HG02885 (cell line): ENCODE results near the gene GMPS.
A peak's percentile ranks its signal among the peaks of the same experiment; 100 is the strongest.
"Not testable (repeated sequence)": the region's sequence is repeated elsewhere in the genome, so short reads cannot be mapped to it uniquely, and the experiment has no call there.

Source experiments
- ATAC-seq: cut with Tn5 transposase; IDR thresholded peaks from one replicate; pipeline ENCODE4 v1.9.1; 2021; ENCODE audit warnings: mild to moderate bottlenecking; ENCODE audit not compliant: unreplicated experiment, poor library complexity

The GMPS gene

DNA sequence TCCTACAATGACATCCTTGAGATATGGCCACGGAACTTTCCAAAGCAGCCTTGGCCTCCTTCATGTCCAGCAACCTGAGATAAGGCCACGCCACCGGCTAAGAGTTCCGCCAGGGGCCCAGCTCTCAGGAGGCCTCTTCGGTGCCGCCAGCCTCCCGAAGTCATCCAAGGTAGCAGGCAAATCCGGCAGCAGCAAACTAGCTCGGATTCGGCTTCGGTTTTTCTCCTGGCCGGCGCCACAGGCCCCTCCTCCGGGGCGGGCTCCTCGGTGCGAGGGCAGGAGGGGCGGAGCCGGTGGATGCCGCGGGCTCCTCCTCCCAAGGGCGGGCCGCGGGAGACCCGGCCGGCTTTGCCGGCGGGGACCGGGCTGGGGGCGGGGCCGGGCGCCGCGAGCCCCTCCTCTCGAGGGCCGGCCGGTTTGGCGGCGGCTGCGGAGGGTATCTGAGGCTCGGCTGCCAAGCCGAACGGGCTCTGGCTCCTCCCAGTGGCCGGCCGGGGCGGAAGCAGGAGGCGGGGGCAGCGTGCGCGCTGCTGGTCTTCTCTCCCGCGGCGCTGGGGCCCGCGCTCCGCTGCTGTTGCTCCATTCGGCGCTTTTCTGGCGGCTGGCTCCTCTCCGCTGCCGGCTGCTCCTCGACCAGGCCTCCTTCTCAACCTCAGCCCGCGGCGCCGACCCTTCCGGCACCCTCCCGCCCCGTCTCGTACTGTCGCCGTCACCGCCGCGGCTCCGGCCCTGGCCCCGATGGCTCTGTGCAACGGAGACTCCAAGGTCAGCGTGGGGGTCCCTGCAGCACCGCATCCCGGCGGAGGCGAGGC is at the start of gene GMPS:
TSS of gene GMPS (plus strand) at position 518 of the 812 bp plus-strand sequence. CDS start at position 739, 221 bp downstream.
- peak; percentile 89 for ATAC-seq

DNA sequence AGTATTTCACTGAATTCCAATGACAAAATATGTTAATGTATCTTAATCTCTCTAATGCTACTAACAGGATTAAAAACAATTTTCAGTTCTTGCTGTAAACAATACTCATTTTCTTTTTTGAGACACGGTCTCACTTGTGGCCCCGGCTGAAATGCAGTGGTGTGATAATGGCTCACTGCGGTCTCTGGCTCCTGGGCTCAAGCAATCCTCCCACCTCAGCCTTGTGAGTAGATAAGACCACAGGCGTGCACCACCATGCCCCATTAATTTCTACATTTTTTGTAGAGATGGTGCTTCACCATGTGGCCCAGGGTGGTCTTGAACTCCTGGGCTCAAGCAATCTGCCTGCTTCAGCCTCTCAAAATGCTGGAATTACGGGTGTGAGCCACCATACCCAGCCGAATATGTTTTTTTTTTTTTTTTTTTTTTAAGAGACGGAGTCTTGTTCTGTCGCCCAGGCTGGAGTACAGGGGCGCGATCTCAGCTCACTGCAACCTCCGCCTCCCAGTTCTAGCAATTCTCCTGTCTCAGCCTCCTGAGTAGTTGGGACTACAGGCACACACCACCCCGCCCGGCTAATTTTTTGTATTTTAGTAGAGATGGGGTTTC is 41.9 kb upstream of the GMPS start:
- ATAC-seq: not testable (repeated sequence)

- ATAC-seq: no peak
These were observed 34.9 kb upstream of the GMPS start for GRCh38 chr3:155835341-155836071.

- ATAC-seq: no peak
These were observed 26.9 kb upstream of the GMPS start for GRCh38 chr3:155843569-155843968.

GRCh38 chr3:155846119-155846518 is 24.3 kb upstream of the GMPS start:
- ATAC-seq: peak; percentile 71

DNA sequence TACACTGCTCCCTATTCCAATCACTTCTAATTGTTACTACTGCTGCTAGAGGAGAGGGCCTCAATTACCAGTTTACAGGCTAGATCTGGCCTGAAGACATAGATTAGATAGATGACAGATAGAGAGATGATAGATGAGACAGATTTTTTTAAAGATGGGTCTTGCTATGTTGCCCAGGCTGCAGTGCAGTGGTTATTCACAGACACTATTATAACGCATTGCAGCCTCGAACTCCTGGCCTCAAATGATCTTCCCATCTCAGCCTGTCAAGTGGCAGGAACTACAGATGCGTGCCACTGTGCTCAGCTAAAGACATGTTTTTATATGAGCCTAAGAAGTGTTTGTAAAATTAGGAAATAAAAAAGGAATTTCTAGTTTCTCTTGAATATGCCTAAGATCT is 22.5 kb upstream of the GMPS start:
- no peak for ATAC-seq

GRCh38 chr3:155849404-155849803 is 21.0 kb upstream of the GMPS start:
- ATAC-seq: not testable (repeated sequence)

DNA sequence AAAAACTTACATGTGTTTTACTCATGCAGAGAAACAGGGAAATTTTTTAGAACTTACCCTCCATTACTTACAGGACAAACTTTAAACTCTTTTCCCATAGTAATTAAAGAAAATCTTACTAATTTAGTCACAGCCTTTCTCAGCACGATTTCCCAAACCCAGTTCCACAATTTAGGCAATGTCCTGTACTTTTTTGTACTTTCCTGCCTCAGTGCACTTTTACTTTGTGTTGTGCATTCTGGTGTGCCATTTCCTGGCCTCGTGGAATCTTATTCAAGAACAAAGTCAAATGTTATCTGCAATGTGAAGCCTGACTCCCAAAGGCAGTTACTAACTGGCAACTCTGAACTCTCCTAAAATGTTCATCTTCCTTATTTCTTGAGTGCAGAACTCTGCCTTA is 18.1 kb upstream of the GMPS start:
- ATAC-seq: no peak

GRCh38 chr3:155853214-155854140 is 17.0 kb upstream of the GMPS start:
- peak; percentile 6 for ATAC-seq

DNA sequence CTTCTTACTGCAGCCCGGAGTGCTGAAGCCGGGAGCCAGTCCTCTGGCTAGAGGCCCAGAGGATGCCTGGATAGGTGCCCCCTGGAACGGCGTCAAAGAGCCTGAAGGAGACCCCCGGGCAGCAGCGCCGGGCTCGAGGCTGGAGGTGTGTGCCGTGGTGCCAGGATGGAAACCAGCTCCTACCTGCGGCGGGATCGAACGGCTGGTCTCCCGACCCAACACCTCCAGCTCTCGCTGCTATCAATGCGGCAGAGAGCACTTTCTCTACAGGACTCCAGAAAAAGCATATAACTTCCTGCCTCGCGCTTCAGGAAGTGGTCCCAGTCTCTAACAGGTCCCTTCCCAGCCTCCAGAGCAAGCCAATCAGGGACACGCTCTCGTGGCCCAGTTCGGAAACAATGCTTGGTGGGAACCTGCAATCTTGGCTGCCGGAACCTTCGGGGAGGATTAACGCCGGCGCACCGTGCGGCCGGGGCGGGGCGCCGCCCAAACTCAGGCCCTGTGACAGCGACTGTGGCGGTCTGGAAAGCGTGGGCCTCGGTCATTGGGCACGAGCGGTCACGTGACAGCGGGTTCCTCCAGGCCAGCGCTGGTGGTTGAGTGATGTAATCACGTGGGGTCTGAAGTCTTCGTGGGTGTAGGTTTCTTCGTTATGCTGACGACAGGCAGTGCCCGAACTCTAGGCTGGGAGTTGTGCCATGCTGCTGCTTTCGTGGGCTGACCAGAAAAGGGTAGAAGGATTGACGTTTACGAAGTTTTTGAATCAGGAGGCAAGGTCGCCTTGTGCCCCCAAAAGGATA is 16.1 kb upstream of the GMPS start, which contains the start of gene SLC33A1:
TSS of gene SLC33A1 (minus strand) at position 287 of the 800 bp plus-strand sequence. CDS start 430 bp downstream, outside the sequence.
- peak; percentile 92 for ATAC-seq

DNA sequence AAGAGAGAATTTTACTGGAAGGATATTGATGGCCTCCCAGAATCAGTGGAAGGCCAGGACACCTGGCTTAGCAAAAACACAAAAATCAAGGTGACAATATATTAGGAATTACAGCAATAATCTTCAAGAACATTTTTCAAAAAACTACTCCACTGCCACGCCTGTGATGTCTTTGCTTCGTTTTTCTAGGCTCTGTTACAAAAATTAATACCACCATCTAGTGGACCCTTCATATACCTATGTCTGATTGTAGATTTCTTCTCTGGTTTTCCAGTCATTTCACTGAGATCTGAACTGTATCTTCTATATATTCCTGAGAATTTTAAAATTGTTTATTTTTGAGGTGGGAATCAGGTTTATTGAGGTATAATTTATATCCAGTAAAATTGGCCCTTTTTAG is 10.6 kb upstream of the GMPS start:
- ATAC-seq: peak; percentile 62

DNA sequence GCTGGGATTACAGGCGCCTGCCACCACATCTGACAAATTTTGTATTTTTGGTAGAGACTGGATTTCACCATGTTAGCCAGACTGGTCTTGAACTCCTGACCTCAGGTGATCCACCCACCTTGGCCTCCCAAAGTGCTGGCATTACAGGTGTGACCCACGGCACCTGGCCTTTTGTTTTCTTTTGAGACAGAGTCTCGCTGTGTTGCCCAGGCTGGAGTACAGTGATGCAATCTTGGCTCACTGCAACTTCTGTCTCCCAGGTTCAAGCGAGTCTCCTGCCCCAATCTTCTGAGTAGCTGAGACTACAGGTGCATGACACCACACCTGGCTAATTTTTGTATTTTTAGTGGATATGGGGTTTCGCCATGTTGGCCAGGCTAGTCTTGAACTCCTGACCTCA is 10.0 kb upstream of the GMPS start:
- ATAC-seq: not testable (repeated sequence)

- no peak for ATAC-seq
These were observed 8.8 kb upstream of the GMPS start for GRCh38 chr3:155861476-155862183.

DNA sequence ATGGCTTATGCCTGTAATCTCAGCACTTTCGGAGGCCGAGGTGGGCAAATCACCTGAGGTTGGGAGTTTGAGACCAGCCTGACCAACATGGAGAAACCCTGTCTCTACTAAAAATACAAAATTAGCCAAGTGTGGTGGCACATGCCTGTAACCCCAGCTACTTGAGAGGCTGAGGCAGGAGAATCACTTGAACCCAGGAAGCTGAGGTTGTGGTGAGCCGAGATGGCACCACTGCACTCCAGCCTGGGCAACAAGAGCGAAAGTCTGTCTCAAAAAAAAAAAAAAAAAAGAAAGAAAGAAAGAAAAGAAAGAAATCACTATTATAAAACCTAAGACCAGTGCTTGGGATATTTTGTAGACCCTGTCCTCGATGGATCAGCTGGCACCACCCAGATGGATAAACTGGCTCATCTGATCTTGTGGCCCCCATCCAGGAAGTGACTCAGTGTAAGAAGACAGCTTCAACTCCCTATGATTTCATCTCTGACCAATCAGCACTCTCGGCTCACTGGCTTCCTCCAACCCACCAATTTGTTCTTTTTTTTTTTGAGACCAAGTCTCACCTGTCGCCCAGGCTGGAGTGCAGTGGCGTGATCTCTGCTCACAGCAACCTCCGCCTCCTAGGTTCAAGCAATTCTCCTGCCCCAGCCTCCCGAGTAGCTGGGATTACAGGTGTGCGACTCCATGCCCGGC is 8.0 kb upstream of the GMPS start:
- peak; percentile 66 for ATAC-seq

DNA sequence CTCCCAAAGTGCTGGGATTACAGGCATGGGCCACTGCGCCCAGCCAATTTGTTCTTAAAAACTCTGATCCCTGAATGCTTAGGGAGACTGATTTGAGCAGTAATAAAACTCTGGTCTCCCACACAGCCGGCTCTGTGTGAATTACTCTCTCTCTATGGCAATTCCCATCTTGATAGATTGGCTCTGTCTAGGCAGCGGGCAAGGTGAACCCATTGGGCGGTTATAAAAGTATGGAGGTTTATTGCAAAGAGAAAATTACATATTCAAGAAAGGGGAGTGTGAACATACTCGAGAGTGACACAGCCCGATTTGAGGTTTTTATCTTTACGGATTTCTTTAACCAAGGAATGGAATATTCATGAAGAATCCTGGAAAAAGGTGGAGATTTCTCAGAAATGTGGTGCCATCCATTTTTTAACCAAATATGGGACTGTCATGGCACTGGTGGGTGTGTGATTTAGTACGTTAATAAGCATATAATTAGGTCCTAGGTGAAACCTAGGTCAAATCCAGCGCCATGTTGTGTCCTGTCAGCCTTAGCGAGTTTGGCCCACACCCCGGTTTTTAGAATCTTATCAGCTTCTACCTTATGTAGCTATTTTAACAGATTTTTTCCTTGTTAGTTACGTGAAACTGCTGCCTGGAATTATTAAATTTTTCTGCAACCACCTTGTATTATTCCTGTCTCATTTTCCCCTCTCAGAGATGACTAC is 7.2 kb upstream of the GMPS start:
- ATAC-seq: no peak

- no peak for ATAC-seq
These were observed 759 bp upstream of the GMPS start for GRCh38 chr3:155869691-155870090.
